Effector memory CD4-positive, alpha-beta T cell (primary cell): ENCODE measurements around the gene PRDM15.

ENCODE experiments used
- DNase-seq, 3 donors: peaks; one replicate each; pipeline ENCODE4 v3.0.0-alpha.2; 2020
- H3K27ac ChIP-seq: 2 replicates; pipeline ENCODE4 v1.7.0; 2013; ENCODE audit warnings: mild to moderate bottlenecking, low read length, moderate library complexity; ENCODE audit not compliant: insufficient read depth, poor library complexity, severe bottlenecking
- H3K27me3 ChIP-seq: replicated peaks from 2 replicates; pipeline ENCODE4 v1.7.0; 2013; ENCODE audit warnings: mild to moderate bottlenecking, low read length; ENCODE audit not compliant: insufficient read depth, control insufficient read depth, poor library complexity, severe bottlenecking
- H3K36me3 ChIP-seq: 2 replicates; pipeline ENCODE4 v1.7.0; 2013; ENCODE audit warnings: mild to moderate bottlenecking, low read length, moderate library complexity; ENCODE audit not compliant: control insufficient read depth, insufficient read depth
- H3K4me1 ChIP-seq: 2 replicates; pipeline ENCODE4 v1.7.0; 2013; ENCODE audit warnings: low read length, mild to moderate bottlenecking; ENCODE audit not compliant: control insufficient read depth, insufficient read depth, poor library complexity, severe bottlenecking
- H3K4me3 ChIP-seq: 2 replicates; pipeline ENCODE4 v1.7.0; 2013; ENCODE audit warnings: low read length, low read depth, mild to moderate bottlenecking; ENCODE audit not compliant: insufficient read depth, poor library complexity, severe bottlenecking
- H3K9me3 ChIP-seq: 2 replicates; pipeline ENCODE4 v1.7.0; 2013; ENCODE audit warnings: mild to moderate bottlenecking, low read length, moderate library complexity; ENCODE audit not compliant: control insufficient read depth

The PRDM15 gene

GRCh38 chr21:41846536-41846935, 32.6 kb downstream of the PRDM15 start:
- Histone ChIP-seq H3K4me3 (no peak overlapping the region), H3K27ac (no peak overlapping the region), H3K36me3 (peaks cover 7% of the 10 kb centered on the region), H3K27me3 (no peaks in the 10 kb centered on the region), H3K4me1 (no peaks in the 10 kb centered on the region), H3K9me3 (no peaks in the 10 kb centered on the region)
- DNase-seq: no peak

- Histone ChIP-seq H3K4me1 (no peaks in the 10 kb centered on the region), H3K36me3 (peaks cover 6% of the 10 kb centered on the region), H3K9me3 (no peaks in the 10 kb centered on the region), H3K27me3 (no peaks in the 10 kb centered on the region), H3K27ac (no peak overlapping the region), H3K4me3 (no peak overlapping the region)
- DNase-seq: no peak
These were observed 33.2 kb downstream of the PRDM15 start for GRCh38 chr21:41846033-41846317.

GRCh38 chr21:41845310-41846032, 33.7 kb downstream of the PRDM15 start:
- Histone ChIP-seq H3K27me3 (no peaks in the 10 kb centered on the region), H3K4me1 (no peaks in the 10 kb centered on the region), H3K4me3 (no peak overlapping the region), H3K36me3 (peaks cover 6% of the 10 kb centered on the region), H3K27ac (no peak overlapping the region), H3K9me3 (no peaks in the 10 kb centered on the region)
- no peak for DNase-seq

GRCh38 chr21:41843584-41843983, 35.6 kb downstream of the PRDM15 start:
- no peak for DNase-seq

GRCh38 chr21:41840880-41841279, 38.3 kb downstream of the PRDM15 start:
- Histone ChIP-seq H3K9me3 (no peaks in the 10 kb centered on the region), H3K36me3 (peaks cover 21% of the 10 kb centered on the region), H3K4me1 (no peaks in the 10 kb centered on the region), H3K27me3 (no peaks in the 10 kb centered on the region), H3K4me3 (no peak overlapping the region), H3K27ac (no peak overlapping the region)
- no peak for DNase-seq

More at GRCh38 chr21:41843584-41843983, 35.6 kb downstream of the PRDM15 start:
- H3K4me3 ChIP-seq: no peak overlapping the region
- H3K9me3 ChIP-seq: no peaks in the 10 kb centered on the region
- H3K27me3 ChIP-seq: no peaks in the 10 kb centered on the region
- no peaks in the 10 kb centered on the region for H3K4me1 ChIP-seq
- H3K36me3 ChIP-seq: peaks cover 10% of the 10 kb centered on the region
- no peak overlapping the region for H3K27ac ChIP-seq

- H3K4me1 ChIP-seq: no peaks in the 10 kb centered on the region
- peaks cover 35% of the 10 kb centered on the region for H3K36me3 ChIP-seq
- no peak overlapping the region for H3K27ac ChIP-seq
- no peak overlapping the region for H3K4me3 ChIP-seq
- no peaks in the 10 kb centered on the region for H3K27me3 ChIP-seq
- DNase-seq: no peak
- H3K9me3 ChIP-seq: no peaks in the 10 kb centered on the region
These were observed 39.6 kb downstream of the PRDM15 start for GRCh38 chr21:41839387-41840000.

- Histone ChIP-seq H3K27ac (no peak overlapping the region), H3K9me3 (no peaks in the 10 kb centered on the region), H3K27me3 (no peaks in the 10 kb centered on the region), H3K4me3 (no peak overlapping the region), H3K4me1 (no peaks in the 10 kb centered on the region), H3K36me3 (peaks cover 42% of the 10 kb centered on the region)
- DNase-seq: no peak
These were observed 41.3 kb downstream of the PRDM15 start for GRCh38 chr21:41837756-41838297.

GRCh38 chr21:41836166-41837015, 42.8 kb downstream of the PRDM15 start:
- Histone ChIP-seq H3K27me3 (no peaks in the 10 kb centered on the region), H3K4me3 (no peak overlapping the region), H3K27ac (no peak overlapping the region), H3K9me3 (no peaks in the 10 kb centered on the region), H3K4me1 (no peaks in the 10 kb centered on the region), H3K36me3 (peaks cover 42% of the 10 kb centered on the region)
- DNase-seq: no peak

GRCh38 chr21:41835711-41836154, 43.4 kb downstream of the PRDM15 start:
- no peaks in the 10 kb centered on the region for H3K4me1 ChIP-seq
- no peak overlapping the region for H3K27ac ChIP-seq
- no peak overlapping the region for H3K4me3 ChIP-seq
- H3K27me3 ChIP-seq: no peaks in the 10 kb centered on the region
- DNase-seq: no peak
- no peaks in the 10 kb centered on the region for H3K9me3 ChIP-seq
- H3K36me3 ChIP-seq: peaks cover 42% of the 10 kb centered on the region
